ENCODE data around the gene DSCAM. TPM values are rescaled to one million over a fixed set of nuclear protein-coding genes. Genes with fewer than 3 reads are reported as not detected.

The DSCAM gene
- total RNA-seq, 1 experiment from 2014 or later, result 0.33 TPM

- Mint-ChIP-seq H3K4me3 (ENCODE audit: unreplicated experiment) (no peak overlapping the region), H3K36me3 (ENCODE audit: insufficient read depth, unreplicated experiment) (no peaks in the 10 kb centered on the region), H3K27ac (ENCODE audit: low read depth, unreplicated experiment) (no peak overlapping the region), H3K9me3 (ENCODE audit: unreplicated experiment) (peaks cover 28% of the 10 kb centered on the region), H3K27me3 (ENCODE audit: insufficient read depth, unreplicated experiment) (no peaks in the 10 kb centered on the region), H3K4me1 (ENCODE audit: insufficient read depth, unreplicated experiment) (no peaks in the 10 kb centered on the region)
- intact Hi-C loops (cut with micrococcal nuclease), result no loop called here
- no peak for TF ChIP-seq CTCF (IDR thresholded peaks at IDR 0.05; ENCODE audit: unreplicated experiment)
- BruUV-seq (replicated peaks), result no TSS peak
- ChIA-PET POLR2A (no interaction called here), CTCF (interaction anchor here (0.6 kb wide), 1 partner anchor 132 kb away, joined by 3 read pairs; no protein-coding TSS in a partner anchor)
- DNase-seq (ENCODE audit: unreplicated experiment), result no peak
These were observed 830.7 kb downstream of the DSCAM start for GRCh38 chr21:40016234-40016633.

DNA sequence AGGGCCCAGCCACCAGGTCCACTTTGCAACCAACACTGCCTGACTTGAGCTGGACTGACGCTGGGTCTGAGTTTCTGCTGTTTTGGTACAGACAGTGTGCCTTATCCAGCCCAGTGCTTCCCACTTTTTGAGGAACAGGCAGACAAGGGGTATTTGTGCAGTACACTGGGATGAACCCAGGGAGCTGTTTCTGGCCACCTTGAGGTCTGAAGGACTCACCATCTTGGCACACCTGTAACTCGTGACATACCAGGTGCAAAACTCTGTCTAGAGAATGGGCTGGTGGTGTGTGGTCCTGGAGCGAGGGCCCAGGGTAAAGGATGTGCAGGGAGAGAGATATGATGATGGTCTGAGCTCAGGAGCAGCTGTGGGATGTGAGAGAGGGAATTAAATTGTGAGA lies 831.1 kb downstream of the DSCAM start:
- Mint-ChIP-seq H3K27ac (ENCODE audit: low read depth, unreplicated experiment) (no peak overlapping the region), H3K36me3 (ENCODE audit: insufficient read depth, unreplicated experiment) (no peaks in the 10 kb centered on the region), H3K4me3 (ENCODE audit: unreplicated experiment) (no peak overlapping the region), H3K4me1 (ENCODE audit: insufficient read depth, unreplicated experiment) (no peaks in the 10 kb centered on the region), H3K9me3 (ENCODE audit: unreplicated experiment) (peaks cover 31% of the 10 kb centered on the region), H3K27me3 (ENCODE audit: insufficient read depth, unreplicated experiment) (no peaks in the 10 kb centered on the region)
- intact Hi-C loops (cut with micrococcal nuclease), result no loop called here
- ChIA-PET POLR2A (no interaction called here), CTCF (interaction anchor here (0.6 kb wide), 1 partner anchor 131 kb away, joined by 3 read pairs; no protein-coding TSS in a partner anchor)
- TF ChIP-seq CTCF (IDR thresholded peaks at IDR 0.05; ENCODE audit: unreplicated experiment), result no peak
- no peak for DNase-seq (ENCODE audit: unreplicated experiment)
- BruUV-seq (replicated peaks), result no TSS peak

- intact Hi-C loops (cut with micrococcal nuclease), result no loop called here
- ChIA-PET POLR2A (no interaction called here), CTCF (no interaction called here)
- no peak for DNase-seq (ENCODE audit: unreplicated experiment)
- peaks cover 29% of the 10 kb centered on the region for H3K9me3 Mint-ChIP-seq (ENCODE audit: unreplicated experiment)
- BruUV-seq (replicated peaks), result no TSS peak
- TF ChIP-seq CTCF (IDR thresholded peaks at IDR 0.05; ENCODE audit: unreplicated experiment), result no peak
- H3K27ac Mint-ChIP-seq (ENCODE audit: low read depth, unreplicated experiment), result no peak overlapping the region
- no peaks in the 10 kb centered on the region for H3K36me3 Mint-ChIP-seq (ENCODE audit: insufficient read depth, unreplicated experiment)
- H3K27me3 Mint-ChIP-seq (ENCODE audit: insufficient read depth, unreplicated experiment), result no peaks in the 10 kb centered on the region
- no peaks in the 10 kb centered on the region for H3K4me1 Mint-ChIP-seq (ENCODE audit: insufficient read depth, unreplicated experiment)
- no peak overlapping the region for H3K4me3 Mint-ChIP-seq (ENCODE audit: unreplicated experiment)
These were observed 832.6 kb downstream of the DSCAM start for GRCh38 chr21:40014394-40014793.

DNA sequence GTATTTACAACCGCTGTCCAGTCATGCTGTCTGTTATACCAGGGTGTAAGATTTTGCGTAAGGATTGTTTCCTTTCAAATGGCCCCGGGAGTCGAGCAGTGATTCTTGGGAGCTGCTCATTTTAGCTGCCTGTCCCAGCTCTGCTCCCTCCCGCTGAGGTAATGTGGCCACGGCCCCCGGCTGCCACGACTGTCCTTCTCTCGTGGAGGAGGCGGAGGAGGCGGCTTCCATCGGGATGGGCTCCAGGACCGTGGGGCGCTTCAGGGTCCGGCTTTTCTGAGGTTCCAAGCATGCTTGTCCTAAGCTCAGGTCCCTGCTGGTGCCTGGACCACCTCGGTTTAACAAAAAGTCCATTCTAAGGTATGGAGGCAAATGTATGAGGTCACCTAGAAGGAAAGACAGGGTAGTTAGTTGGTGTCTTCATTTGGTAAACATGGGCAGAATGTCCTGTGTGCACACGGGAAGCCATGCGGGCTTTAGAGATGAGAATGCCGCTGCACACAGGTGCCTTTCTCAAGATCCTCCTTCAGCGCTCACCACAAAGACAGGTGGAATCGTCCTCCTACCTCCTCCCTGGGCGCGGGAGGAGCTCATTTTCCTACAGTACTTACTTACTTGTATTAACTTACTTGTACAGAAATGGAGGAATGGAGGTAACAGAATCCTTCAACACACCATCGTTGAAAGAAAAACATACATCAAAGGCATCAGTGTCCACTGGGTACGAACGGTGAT lies 833.8 kb downstream of the DSCAM start:
- BruUV-seq (replicated peaks), result no TSS peak
- no peak for TF ChIP-seq CTCF (IDR thresholded peaks at IDR 0.05; ENCODE audit: unreplicated experiment)
- Mint-ChIP-seq H3K27me3 (ENCODE audit: insufficient read depth, unreplicated experiment) (no peaks in the 10 kb centered on the region), H3K9me3 (ENCODE audit: unreplicated experiment) (peaks cover 29% of the 10 kb centered on the region), H3K27ac (ENCODE audit: low read depth, unreplicated experiment) (no peak overlapping the region), H3K4me1 (ENCODE audit: insufficient read depth, unreplicated experiment) (no peaks in the 10 kb centered on the region), H3K4me3 (ENCODE audit: unreplicated experiment) (no peak overlapping the region), H3K36me3 (ENCODE audit: insufficient read depth, unreplicated experiment) (no peaks in the 10 kb centered on the region)
- ChIA-PET CTCF (interaction anchor here (0.6 to 0.8 kb wide), 3 partner anchors 11 to 1077 kb away, joined by 3 to 4 read pairs (median 3); no protein-coding TSS in a partner anchor), POLR2A (no interaction called here)
- no peak for DNase-seq (ENCODE audit: unreplicated experiment)
- intact Hi-C loops (cut with micrococcal nuclease), result no loop called here

Data from MCF 10A (cell line).